Medulla oblongata (tissue), 1 donor: ENCODE results near the gene ACLY.
A peak's percentile ranks its signal among the peaks of the same experiment; 100 is the strongest.
"Not testable (repeated sequence)": the region's sequence is repeated elsewhere in the genome, so short reads cannot be mapped to it uniquely, and the experiment has no call there.

Experiments
- DNase-seq: peaks from one replicate; pipeline ENCODE4 v3.0.0-alpha.2; 2015; ENCODE audit errors: extremely low spot score

The ACLY gene

DNA sequence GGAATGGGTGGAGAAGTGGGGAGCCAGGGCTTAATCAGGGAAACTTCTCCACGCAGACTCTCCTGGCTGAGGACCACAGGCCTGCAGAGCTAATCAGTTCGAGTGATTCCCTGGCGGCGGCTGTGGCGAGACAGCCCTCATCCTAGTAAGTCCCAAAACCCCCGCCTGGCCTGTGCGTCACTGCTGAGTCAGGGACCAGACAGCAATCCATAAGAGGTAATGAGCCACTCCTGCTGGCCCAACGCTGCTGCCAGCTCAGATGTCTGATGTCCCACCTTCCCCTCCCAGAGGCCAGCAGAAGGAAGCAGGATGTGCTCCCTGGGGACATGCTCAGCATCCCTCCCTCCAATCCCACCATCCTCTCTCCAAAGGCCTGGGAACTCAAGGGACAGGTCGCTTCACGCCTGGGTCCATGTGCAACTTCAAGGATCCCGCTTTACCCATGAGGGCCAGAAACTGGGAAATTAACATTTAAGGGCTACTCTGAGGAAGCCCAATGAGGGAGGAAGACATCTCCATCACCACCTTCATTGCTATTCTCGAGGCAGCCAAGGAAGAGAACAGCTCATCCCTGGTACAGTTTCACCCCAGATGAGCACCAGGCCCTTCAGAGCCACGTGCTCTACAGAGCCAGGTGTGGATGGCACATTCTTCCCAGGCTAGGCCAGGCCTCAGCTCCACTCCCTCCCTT is 7.9 kb downstream of the ACLY start:
- no peak for DNase-seq

DNA sequence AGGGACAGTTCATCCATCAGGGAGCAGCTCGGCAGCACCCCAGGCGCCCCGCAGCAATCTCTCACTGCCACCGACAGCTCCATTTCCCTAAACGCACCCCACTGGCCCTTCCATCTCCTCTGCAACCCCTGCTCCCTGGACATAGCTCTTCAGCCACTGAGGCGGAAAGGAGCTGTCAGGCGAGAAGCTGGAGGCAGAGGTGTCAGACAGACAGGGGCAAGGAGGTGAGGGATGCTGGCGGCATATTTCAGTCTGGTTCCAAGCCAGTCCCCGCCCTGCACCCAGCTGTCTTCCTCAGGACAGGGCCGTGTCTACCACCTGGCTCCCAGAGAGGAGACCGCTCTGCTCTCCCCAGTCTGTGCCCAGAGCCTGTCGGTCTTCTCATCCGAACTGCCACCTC is 9.7 kb downstream of the ACLY start:
- no peak for DNase-seq

DNA sequence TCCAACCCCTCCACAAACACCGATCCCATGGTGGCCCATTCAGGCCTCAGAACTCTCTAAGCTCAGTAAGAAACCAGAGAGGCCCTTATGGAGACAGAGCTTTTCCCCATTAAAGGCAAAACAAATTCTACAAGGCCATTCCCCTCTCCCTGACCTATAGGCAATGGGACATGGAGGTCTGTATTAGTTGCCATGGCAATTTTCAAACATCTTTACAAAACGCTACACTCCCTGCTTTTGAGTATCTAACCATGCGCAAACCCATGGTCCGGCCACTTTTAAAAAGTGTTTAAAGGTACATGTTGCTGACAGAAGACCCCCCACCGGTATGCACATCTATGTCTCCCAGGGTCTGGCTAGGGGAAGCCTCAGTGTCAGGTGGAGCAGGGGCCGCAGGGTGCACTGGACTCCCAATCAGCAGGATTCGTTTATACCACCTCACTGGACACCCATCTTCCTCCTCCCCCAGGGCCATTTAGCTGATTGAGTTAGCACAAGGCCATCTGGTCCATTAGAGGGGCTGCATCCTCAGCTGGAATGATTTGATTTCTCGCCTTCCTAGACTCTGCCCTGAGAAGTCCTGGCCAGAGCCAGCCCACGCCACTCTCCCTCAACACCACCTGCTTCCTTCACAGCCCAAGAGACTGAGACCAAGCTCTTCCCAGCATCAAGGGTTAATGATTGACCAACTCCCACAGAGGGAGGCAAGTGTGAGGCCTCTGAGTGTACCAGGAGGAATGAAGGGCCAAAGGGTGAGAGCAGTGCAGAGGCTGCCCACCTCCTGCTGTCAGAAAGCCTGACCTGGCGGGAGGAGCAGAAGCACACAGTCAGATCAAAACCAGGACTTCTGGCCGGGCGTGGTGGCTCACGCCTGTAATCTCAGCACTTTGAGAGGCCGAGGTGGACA is 10.9 kb downstream of the ACLY start:
- DNase-seq, result no peak

DNA sequence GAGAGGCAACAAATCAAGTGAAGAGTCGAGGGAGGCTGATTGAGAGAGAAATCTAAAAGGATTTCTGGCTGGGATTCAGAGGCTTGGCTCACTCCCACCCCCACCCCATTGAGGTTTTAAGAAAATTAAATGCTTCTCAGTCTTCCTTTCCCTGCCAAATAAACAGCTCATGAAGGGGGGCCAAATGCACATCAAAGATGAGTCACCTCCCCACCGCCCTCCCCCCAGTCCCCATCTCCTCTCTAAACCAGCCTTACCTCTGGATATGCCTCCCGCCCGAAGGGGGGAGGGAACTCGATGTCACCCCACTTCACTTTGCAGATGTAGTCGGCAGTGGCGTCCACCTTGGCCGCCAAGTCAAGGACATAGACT is 11.6 kb downstream of the ACLY start:
- DNase-seq, result no peak

DNA sequence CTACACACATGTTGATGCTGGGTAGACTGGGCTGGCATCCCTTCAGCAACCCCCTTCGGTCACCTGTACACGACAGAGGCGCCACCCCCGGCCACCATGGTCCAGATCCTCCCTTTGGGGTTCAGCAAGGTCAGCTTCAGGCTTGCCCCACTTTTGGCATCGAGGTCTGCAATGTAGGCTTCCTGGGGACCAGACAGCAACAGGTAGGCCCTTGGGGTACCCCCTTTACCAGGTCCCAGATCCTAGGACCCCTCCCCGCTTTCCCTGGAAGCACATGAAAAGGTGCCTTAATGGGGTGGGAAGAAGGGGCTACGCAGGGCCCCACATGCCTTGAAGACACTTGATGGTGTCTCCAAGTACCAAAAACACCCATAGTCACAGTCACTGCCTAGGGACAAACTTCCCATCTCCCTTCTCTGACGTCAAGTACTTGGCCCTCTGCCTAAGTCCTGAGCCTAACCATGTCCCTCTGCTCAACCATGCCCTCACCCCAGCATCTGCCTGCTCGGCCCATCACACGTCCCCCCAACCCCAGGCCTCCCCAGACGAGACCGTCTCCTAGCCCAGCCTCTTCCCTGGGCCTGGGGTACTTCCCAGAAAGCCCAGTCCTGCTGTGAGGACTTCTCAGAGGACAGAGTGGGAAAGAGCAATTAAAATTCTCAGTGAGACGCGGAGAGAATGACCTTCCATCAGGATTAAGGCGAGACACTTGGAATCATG is 12.1 kb downstream of the ACLY start:
- DNase-seq, result no peak

DNA sequence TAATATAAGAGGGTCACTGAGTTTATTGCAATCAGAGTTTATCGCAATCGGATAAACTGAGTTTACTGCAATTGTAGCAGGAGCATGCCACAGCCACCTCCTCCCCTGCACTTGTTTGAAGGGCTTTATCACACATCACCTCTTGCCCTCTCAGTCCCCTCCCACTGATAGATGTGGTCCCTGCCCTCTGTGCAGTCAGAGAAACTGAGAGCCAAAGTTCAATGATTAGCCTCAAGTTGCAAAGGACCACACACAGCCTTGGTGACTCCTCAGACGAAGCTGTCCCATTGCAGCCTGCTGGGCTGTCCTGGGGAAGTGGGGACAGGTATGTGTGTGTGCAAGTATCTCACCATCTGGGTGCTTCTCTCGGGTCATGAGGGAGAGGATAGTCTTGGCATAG is 13.6 kb downstream of the ACLY start:
- DNase-seq, result no peak

DNA sequence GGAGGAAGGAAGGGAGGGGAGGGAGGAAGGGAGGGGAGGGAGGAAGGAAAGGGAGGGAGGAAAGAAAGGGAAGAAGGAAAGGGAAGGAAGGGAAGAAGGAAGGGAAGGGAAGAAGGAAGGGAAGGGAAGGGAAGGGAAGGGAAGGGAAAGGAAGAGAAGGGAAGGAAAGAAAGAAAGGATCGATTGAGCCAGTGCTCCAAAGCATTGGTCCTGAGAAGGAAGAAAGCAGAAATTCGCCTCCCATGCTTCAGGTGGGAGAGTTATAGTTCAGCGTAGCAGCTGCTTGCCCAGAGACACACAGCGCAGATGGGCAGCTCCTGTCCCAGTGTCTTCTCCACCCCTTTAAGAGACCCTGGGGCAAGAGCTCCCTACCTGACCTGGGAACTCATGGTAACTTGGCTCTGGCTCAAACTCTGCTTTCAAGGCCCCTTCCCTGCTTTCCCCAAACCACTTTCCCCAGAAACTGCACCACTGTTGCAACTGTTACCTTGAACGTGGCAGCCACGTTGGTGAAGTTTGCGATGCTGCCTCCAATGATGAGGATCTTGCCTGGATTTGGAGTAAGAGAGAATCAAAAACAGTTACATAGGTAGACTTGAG is 14.4 kb downstream of the ACLY start:
- no peak for DNase-seq

DNA sequence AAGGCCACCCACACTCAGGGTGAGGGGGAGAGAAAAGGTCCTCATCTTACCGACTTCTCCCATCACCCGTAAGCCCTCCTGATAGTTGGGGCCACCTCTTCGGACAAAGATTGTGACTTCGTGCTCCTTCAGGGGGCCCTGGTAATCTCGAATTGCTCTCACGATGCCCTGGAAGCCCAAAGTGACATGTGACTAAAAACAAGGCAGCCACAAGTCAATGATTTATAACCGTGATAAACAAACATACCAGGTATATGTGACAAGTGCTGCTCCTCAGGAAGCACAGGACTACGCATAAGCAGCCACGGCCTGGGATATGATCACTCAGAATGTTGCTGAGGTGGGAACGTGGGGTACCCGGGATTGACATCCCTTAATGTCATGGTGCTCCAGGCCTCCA is 17.1 kb downstream of the ACLY start:
- no peak for DNase-seq

DNA sequence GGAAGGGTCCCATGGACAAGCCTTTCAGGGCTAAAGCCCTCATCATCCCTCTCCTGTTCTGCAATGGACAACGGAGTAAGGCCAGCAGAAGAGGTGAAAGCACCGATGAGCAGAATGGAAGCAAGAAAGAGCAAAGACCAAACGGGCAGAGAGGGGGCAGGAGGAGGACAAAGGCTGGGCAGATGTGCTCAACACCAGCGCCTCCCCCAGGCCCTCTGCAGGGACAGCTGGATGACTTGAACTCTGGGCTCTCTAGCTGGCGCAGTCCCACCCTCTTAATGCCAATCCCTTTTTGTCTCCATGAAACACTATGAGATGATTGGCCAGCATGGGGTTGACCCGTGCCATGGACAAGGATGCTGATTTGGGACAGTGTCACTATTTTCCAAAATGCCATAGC is 22.0 kb downstream of the ACLY start:
- DNase-seq, result no peak

DNA sequence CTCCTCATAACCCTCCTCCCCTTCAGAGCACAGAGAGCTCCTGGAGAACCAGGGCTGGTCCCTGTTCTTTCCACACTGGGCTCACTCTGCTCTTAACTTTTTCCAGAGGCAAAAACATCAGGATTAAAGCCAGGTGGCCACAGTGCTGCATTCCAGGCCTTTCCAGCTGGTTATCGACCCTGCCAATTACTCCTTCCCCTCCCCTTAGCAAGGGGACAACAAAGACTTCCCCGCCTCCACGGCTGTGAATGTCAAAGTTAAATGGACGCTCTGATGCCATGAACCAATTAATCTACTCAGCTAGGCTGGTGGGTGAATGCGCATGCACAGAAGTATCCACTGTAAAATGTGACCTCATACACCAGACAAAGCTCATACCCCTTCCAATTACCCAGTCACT is 23.1 kb downstream of the ACLY start:
- no peak for DNase-seq

DNA sequence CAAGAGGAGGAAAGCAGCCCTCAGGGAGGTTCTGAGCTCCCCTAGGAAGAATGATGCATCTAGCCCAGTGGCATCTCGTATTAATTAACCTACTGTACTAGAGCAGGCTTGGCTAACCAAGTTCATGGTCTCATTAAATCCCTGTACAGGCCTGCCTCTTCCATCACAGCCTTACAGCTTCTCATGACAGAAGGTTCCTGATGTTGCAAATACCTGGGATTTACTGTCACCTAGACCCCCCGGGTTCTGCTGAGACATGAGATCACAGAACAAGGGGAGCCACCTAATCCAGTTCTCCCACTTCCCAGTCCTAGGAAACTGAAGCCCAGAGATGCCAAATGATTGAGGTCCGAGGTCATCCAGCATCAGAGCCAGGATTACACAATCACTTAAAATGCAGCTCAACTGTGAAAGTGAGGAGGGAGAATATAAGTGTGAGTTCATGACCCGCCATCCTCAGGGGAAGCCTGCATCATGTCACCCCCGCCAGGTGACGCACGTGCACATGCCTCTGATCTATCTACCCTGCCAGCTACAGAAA is 23.9 kb downstream of the ACLY start:
- no peak for DNase-seq

DNA sequence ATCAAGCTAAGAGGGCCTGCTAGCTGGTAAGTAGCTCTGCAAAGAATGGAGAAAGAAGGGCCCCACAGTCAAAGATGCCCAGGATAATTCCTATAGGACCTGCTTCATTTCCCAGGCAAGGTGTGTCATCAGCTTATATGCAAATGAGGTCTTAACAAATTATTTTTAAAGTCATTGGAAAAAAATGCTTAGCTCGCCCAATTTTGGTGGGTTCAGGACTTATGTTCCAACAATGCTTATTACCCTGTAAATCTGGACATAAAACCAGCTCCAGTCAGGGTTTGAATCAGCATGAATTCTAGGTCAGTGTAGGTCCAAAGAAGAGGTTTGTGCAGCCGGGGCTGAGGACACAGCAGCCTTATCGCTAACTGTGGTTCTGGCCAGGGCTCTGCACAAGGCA is 25.4 kb downstream of the ACLY start:
- DNase-seq, result no peak

DNA sequence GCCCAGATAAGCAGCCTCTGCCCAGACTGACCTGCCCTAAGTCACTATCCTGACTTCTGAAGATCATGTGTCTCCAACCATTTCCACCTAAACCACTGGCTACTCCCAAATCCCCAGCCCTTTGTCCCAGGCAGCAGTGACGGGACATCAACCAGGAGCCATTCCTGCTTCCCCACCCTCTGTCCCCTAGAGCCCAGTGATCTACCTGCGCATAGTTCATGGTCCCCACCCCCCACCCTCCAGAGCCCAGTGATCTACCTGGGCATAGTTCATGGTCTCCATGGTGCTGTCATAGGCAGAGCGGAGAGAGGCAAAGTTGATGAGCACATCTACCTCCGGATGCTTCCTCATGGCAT is 26.8 kb downstream of the ACLY start:
- no peak for DNase-seq

DNA sequence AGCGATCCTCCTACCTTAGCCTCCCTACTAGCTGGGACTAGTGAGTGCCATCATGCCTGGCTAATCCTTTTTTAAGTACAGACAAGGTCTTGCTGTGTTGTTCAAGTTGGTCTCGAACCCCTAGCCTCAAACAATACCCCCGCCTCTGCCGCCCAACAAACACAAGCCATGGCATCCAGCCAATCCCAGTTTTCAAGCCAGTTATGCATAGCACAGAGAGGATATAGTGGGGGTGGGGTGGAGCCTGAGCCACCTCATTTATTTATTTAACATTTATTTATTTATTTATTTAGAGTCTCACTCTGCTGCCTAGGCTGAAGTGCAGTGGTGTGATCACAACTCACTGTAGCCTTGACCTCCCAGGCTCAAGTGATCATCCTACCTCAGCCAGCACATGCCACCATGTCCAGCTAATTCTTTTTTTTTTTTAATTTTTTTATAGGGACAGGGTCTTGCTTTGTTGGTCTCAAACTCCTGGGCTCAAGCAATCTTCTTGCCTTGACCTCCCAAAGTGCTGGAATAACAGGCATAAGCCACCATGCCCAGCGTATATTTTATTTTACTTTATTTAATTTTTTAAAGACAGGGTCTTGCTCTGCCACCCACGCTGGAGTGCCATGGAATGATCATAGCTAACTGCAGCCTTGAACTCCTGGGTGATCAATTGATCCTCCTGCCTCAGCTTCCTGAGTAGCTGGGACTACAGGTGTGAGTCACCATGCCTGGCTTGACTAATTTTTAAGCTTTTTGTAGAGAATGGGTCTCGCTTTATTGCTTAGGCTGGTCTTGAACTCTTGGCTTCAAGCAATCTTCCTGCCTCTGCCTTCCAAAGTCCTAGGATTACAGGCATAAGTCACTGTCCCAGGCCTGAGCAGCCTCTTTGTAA is 27.4 kb downstream of the ACLY start:
- DNase-seq, result no peak

DNA sequence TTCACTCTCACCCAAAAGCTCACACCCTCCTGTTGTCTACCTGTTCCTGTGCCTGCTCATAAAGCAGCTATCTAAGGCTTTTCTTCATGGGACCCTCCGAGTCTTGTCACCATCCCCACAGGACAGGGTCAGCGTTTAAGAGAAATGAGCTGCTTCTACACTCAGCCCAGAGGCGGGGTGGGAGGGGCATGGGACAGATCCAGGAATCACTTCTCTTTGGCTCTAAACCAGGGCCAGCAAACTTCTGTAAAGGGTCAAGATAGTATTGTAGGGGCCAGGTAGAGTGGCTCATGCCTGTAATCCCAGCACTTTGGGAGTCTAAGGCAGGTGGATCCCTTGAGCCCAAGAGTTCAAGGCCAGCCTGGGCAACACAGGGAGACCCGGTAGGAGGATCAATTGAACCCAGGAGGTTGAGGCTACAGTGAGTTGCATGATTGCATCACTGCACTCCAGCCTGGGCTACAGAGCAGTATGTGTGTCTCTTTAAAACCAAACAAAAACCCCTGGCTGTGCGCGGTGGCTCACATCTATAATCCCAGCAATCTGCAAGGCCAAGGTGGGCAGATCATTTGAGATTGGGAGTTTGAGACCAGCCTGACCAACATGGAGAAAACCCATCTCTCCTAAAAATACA is 30.3 kb downstream of the ACLY start:
- DNase-seq, result peak; percentile 36

DNA sequence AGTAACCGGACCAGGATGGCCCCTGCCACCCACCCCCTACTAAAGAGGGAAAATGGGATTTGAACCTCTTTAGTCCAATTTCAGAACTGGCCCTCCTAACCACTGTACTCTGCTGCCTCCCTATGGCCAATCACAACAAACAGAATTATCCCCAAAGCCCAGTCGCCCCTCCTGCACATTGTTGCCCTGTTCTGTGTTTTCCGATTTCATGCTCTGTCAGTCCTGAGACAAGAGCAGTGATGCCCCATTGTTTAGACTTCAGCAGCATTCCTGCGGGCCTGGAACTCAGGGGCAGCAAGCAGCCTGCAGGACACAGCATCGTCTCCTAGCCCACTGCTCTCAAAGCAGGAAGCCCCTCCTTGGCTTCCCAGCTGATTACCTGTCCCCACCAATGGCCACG is 33.0 kb downstream of the ACLY start:
- no peak for DNase-seq

DNA sequence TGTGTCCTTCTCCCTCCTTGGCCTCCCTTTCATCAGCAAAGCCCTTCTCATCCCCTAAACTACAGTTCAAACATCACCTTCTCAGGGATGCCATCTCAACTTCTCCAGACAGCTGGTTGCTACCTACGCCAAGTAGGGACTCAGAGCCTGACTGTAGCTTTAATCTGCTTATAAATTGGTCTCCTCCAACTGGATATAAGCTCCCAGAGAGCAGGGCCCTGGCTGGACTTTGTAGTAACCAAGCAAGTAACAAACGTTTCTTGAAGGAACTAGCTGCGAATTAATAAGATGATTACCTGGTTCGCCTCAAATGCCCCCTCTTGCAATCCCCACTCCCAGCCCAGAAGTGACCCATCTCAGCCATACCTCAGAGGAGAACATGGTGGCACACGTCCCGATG is 36.0 kb downstream of the ACLY start:
- DNase-seq, result no peak

DNA sequence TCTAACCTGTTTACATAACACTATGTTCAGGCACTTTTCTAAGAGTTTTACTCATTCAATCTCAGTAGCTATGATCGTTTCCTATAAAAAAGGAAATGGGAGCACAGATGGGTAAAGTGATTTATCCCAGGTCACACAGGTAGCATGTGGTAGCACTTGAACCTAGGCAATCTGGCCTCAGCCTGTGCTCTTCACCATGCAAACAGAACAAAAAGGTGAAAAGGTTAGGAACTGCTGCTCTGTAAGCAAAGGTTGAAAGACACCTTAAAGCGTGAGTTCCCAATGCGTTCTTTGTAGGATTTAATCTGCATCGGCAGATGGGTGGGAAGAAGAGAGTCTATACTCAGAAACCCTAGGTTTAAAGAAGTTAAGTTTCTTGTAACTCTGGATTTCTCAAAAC is 38.6 kb downstream of the ACLY start:
- DNase-seq, result no peak

DNA sequence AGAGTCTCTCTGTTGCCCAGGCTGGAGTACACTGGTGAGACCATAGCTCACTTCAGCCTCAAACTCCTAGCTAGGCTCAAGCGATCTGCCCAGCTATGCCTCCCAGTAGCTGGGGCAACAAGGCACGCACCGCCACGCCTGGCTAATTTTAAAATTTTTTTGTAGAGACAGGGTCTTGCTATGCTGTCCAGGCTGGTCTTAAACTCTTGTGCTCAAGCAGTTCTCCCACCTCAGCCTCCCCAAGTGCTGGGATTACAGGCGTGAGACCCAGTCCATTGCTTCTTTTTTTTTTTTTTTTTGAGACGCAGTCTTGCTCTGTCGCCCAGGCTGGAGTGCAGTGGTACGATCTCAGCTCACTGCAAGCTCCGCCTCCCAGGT is 44.5 kb downstream of the ACLY start:
- not testable (repeated sequence) for DNase-seq

DNA sequence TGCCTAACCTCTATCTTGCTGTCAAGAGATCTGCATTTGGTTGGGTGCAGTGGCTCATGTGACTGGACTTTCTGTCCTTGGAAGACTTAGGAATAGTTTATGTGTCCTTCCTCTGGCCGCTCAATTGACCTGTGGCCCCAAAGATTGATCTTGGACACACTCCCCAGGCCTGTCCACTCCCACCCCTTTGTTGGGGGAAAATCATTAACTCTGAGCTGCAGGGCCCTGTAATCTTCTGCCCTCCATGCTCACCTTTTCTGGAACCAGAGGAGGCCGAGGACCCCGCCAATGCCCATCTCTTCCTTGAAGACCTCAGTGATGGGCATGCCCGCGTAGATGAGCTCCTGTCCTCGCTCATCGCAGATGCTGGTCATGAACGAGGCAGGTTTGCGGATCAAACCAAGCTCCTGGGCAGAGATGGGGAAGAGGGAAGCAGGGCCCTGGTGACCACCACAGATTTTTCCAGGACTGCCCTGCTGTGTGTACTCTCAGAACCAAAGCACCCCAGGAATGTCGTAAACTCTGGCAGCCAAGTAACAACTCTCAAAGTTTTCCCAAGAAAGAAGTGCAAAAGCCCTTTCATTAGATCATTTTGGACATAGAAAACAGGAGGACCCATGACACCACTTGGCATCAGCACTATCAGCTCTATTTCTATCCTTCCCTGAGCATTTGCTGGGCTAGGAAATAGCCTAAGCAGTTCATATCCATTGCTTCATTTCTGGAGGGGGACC is 45.0 kb downstream of the ACLY start:
- DNase-seq, result no peak
